H1 (cell line): ENCODE results near the gene PAGE4. TPM values are rescaled to one million over a fixed set of nuclear protein-coding genes. Genes with fewer than 3 reads are reported as not detected.

ENCODE experiments used
- CTCF ChIA-PET: fragments of 300-600 bp; sonication (Branson Sonifier 250); formaldehyde crosslinking; loops from one replicate; lab custom pipeline; 2021; ENCODE audit not compliant: partially characterized antibody; lab: Charles Lee
- POLR2A ChIA-PET: fragments of 300-600 bp; sonication (Branson Sonifier 250); formaldehyde crosslinking; loops from one replicate; lab custom pipeline; 2021; ENCODE audit warnings: inconsistent platforms; ENCODE audit not compliant: partially characterized antibody; lab: Charles Lee
- DNase-seq, 2 experiments: peaks; one replicate each; pipeline versions ENCODE4 v3.0.0 to v3.0.0-alpha.2; 2010 to 2022; ENCODE audit warnings: low spot score in 2 of 2, low read depth in 1 of 2, mixed read lengths in 1 of 2
- FAIRE-seq: peaks from 2 replicates; lab custom pipeline; 2011; peaks lifted over from hg19 to GRCh38; lab: Jason Lieb, UNC
- H2AFZ ChIP-seq: 2 replicates; pipeline ENCODE4 v1.8.1; 2012; ENCODE audit warnings: low read length, inconsistent platforms
- H2AK5ac ChIP-seq: 2 replicates; pipeline ENCODE4 v1.6.1; 2013; ENCODE audit warnings: low read depth, low read length
- H2BK120ac ChIP-seq: replicated peaks from 2 replicates; pipeline ENCODE3; 2013; ENCODE audit warnings: low read depth, low read length, inconsistent platforms
- H2BK12ac ChIP-seq: 2 replicates; pipeline ENCODE4 v1.6.1; 2013; ENCODE audit warnings: low read depth, low read length
- H2BK15ac ChIP-seq: 2 replicates; pipeline ENCODE4 v1.6.1; 2013; ENCODE audit warnings: low read length
- H2BK20ac ChIP-seq: 2 replicates; pipeline ENCODE4 v1.6.1; 2013; ENCODE audit warnings: low read length
- H2BK5ac ChIP-seq: 2 replicates; pipeline ENCODE4 v1.6.1; 2013; ENCODE audit warnings: low read depth, low read length
- H3K14ac ChIP-seq: 2 replicates; pipeline ENCODE4 v1.6.1; 2013; ENCODE audit warnings: inconsistent platforms; ENCODE audit not compliant: insufficient read length
- H3K18ac ChIP-seq: 2 replicates; pipeline ENCODE4 v1.6.1; 2013; ENCODE audit warnings: low read length; ENCODE audit errors: extremely low read depth
- H3K23ac ChIP-seq: 2 replicates; pipeline ENCODE4 v1.6.1; 2013; ENCODE audit warnings: inconsistent platforms; ENCODE audit not compliant: insufficient read length
- H3K23me2 ChIP-seq: 2 replicates; pipeline ENCODE4 v1.6.1; 2013; ENCODE audit warnings: low read depth, low read length
- H3K27ac ChIP-seq: 2 replicates; pipeline ENCODE4 v1.6.1; 2011; ENCODE audit warnings: low read depth, low read length, inconsistent platforms
- H3K27me3 ChIP-seq, 4 experiments: replicated peaks in 1 of 4; 1 replicate in 1 of 4; 2 replicates in 3 of 4; pipeline versions ENCODE4 v1.6.1 to v1.8.1; 2011 to 2013; ENCODE audit warnings: low read length in 3 of 4, mild to moderate bottlenecking in 3 of 4, inconsistent platforms in 2 of 4, mixed read lengths in 2 of 4, moderate library complexity in 1 of 4; ENCODE audit not compliant: control insufficient read depth in 3 of 4, insufficient read depth in 3 of 4; ENCODE audit errors: extremely low read depth in 1 of 4
- H3K36me3 ChIP-seq, 4 experiments: 2 replicates each; pipeline versions ENCODE4 v1.6.1 to v1.8.1; 2011 to 2013; ENCODE audit warnings: mild to moderate bottlenecking in 4 of 4, low read length in 3 of 4, moderate library complexity in 2 of 4, control low read depth in 1 of 4, inconsistent platforms in 1 of 4; ENCODE audit not compliant: insufficient read depth in 4 of 4, control insufficient read depth in 2 of 4
- H3K4ac ChIP-seq: replicated peaks from 2 replicates; pipeline ENCODE3; 2013; ENCODE audit warnings: low read length, low read depth, mixed read lengths, inconsistent platforms; ENCODE audit not compliant: insufficient read length
- H3K4me1 ChIP-seq, 4 experiments: replicated peaks in 1 of 4; 1 replicate in 1 of 4; 2 replicates in 3 of 4; pipeline versions ENCODE4 v1.6.1 to v1.8.1; 2011 to 2013; ENCODE audit warnings: low read length in 3 of 4, inconsistent platforms in 2 of 4, mixed read lengths in 1 of 4; ENCODE audit not compliant: insufficient read depth in 4 of 4, control insufficient read depth in 3 of 4
- H3K4me2 ChIP-seq, 2 experiments: 2 replicates each; pipeline versions ENCODE4 v1.6.1 to v1.8.1; 2011 to 2013; ENCODE audit warnings: low read depth in 2 of 2, low read length in 2 of 2, control low read depth in 1 of 2, inconsistent platforms in 1 of 2, mild to moderate bottlenecking in 1 of 2; ENCODE audit not compliant: insufficient read depth in 1 of 2
- H3K4me3 ChIP-seq, 4 experiments: fragments of 200-600, 300-600 bp in 1 of 4; sonication (generic), shearing (Covaris generic), sonication (Bioruptor Twin) in 1 of 4; 2 replicates each; pipeline versions ENCODE4 v1.5.1 to v1.8.1; 2011 to 2016; ENCODE audit warnings: low read length in 4 of 4, low read depth in 3 of 4, control low read depth in 2 of 4, inconsistent platforms in 2 of 4, mild to moderate bottlenecking in 2 of 4, mixed read lengths in 1 of 4, moderate library complexity in 1 of 4; ENCODE audit not compliant: insufficient read depth in 2 of 4; ENCODE audit errors: extremely low read depth in 1 of 4
- H3K56ac ChIP-seq: replicated peaks from 2 replicates; pipeline ENCODE3; 2013; ENCODE audit warnings: low read depth, mild to moderate bottlenecking, mixed read lengths, low read length, inconsistent platforms; ENCODE audit not compliant: insufficient read length
- H3K79me1 ChIP-seq: 2 replicates; pipeline ENCODE4 v1.6.1; 2013; ENCODE audit warnings: low read depth, low read length, control low read depth
- H3K79me2 ChIP-seq, 2 experiments: 2 replicates each; pipeline versions ENCODE4 v1.6.1 to v1.8.1; 2012 to 2013; ENCODE audit warnings: low read length in 2 of 2, mild to moderate bottlenecking in 2 of 2, inconsistent platforms in 1 of 2; ENCODE audit not compliant: insufficient read depth in 2 of 2, control insufficient read depth in 1 of 2
- H3K9ac ChIP-seq, 4 experiments: replicated peaks in 1 of 4; 1 replicate in 1 of 4; 2 replicates in 3 of 4; pipeline versions ENCODE4 v1.6.1 to v1.8.1; 2011 to 2013; ENCODE audit warnings: low read depth in 3 of 4, low read length in 3 of 4, control low read depth in 2 of 4, mild to moderate bottlenecking in 2 of 4, moderate library complexity in 2 of 4, inconsistent platforms in 1 of 4; ENCODE audit errors: extremely low read depth in 1 of 4
- H3K9me3 ChIP-seq, 2 experiments: 2 replicates each; pipeline versions ENCODE4 v1.6.1 to v1.8.1; 2012 to 2013; ENCODE audit warnings: mild to moderate bottlenecking in 2 of 2, moderate library complexity in 2 of 2, control low read depth in 1 of 2, inconsistent platforms in 1 of 2, low read depth in 1 of 2, low read length in 1 of 2, mixed read lengths in 1 of 2; ENCODE audit not compliant: insufficient read depth in 2 of 2
- H4K20me1 ChIP-seq, 2 experiments: replicated peaks in 1 of 2; 2 replicates each; pipeline versions ENCODE3 to v1.8.1; 2011 to 2013; ENCODE audit warnings: inconsistent platforms in 2 of 2, low read length in 2 of 2, mild to moderate bottlenecking in 1 of 2; ENCODE audit not compliant: insufficient read depth in 2 of 2, control insufficient read depth in 1 of 2
- H4K5ac ChIP-seq: 2 replicates; pipeline ENCODE4 v1.6.1; 2013; ENCODE audit warnings: low read length, low read depth, mixed read lengths, inconsistent platforms; ENCODE audit not compliant: insufficient read length
- H4K8ac ChIP-seq: 2 replicates; pipeline ENCODE4 v1.8.0; 2013; ENCODE audit warnings: mild to moderate bottlenecking, moderate library complexity, low read length, inconsistent platforms; ENCODE audit not compliant: insufficient read depth; ENCODE audit errors: extremely low read depth
- H4K91ac ChIP-seq: replicated peaks from 2 replicates; pipeline ENCODE3; 2013; ENCODE audit warnings: low read length, mixed read lengths, inconsistent platforms; ENCODE audit not compliant: insufficient read length
- CHD1 ChIP-seq: IDR thresholded peaks from 2 replicates; pipeline ENCODE4 v1.6.1; 2012; ENCODE audit warnings: low read depth, low read length, improper control_type of control experiment
- CREB1 ChIP-seq: IDR thresholded peaks from 2 replicates; pipeline ENCODE4 v1.6.1; 2012; ENCODE audit warnings: inconsistent platforms
- E2F6 ChIP-seq: IDR thresholded peaks from 2 replicates; pipeline ENCODE4 v1.6.1; 2012; ENCODE audit warnings: inconsistent platforms
- EZH2 ChIP-seq: fragments of 200-600 bp; sonication (generic); IDR thresholded peaks from 2 replicates; pipeline ENCODE4 v1.7.1; 2012; ENCODE audit warnings: low read depth, mild to moderate bottlenecking, moderate library complexity, low read length, inconsistent platforms; ENCODE audit not compliant: severe bottlenecking
- HDAC6 ChIP-seq: IDR thresholded peaks from one replicate; pipeline ENCODE4 v1.7.1; 2012; ENCODE audit warnings: low read depth, mild to moderate bottlenecking, inconsistent platforms, low read length, moderate library complexity
- MAFK ChIP-seq: IDR thresholded peaks from 2 replicates; pipeline ENCODE4 v1.6.1; 2012; ENCODE audit warnings: low read depth, mild to moderate bottlenecking, improper control_type of control experiment, low read length
- PHF8 ChIP-seq: fragments of 200-600 bp; sonication (generic); conservative IDR thresholded peaks from 2 replicates; pipeline ENCODE4 v1.7.1; 2012; ENCODE audit warnings: low read depth, mild to moderate bottlenecking, inconsistent platforms, low read length, moderate library complexity
- POLR2A ChIP-seq, 2 experiments: IDR thresholded peaks; 1 replicate in 1 of 2; 2 replicates in 1 of 2; pipeline ENCODE4 v1.6.1; 2011; ENCODE audit warnings: low read depth in 2 of 2, low read length in 2 of 2, mild to moderate bottlenecking in 2 of 2; ENCODE audit errors: control extremely low read depth in 1 of 2
- SAP30 ChIP-seq: fragments of 300-600 bp; sonication (generic); IDR thresholded peaks from 2 replicates; pipeline ENCODE4 v1.7.1; 2012; ENCODE audit warnings: low read length, moderate library complexity, mild to moderate bottlenecking, inconsistent platforms; ENCODE audit not compliant: insufficient read depth, insufficient replicate concordance
- SIX5 ChIP-seq: IDR thresholded peaks from 2 replicates; pipeline ENCODE4 v1.6.1; 2011; ENCODE audit warnings: mild to moderate bottlenecking, low read depth, low read length
- TAF1 ChIP-seq: IDR thresholded peaks from 2 replicates; pipeline ENCODE4 v1.6.1; 2011; ENCODE audit warnings: mild to moderate bottlenecking, low read depth, low read length
- TAF7 ChIP-seq: optimal IDR thresholded peaks from 2 replicates; pipeline ENCODE3; 2011; ENCODE audit warnings: low read depth, mild to moderate bottlenecking, inconsistent platforms, low read length, moderate library complexity, borderline replicate concordance
- TEAD4 ChIP-seq: IDR thresholded peaks from 2 replicates; pipeline ENCODE4 v1.6.1; 2012; ENCODE audit warnings: low read depth, low read length, inconsistent platforms, mixed read lengths
- WGBS, 2 experiments: shearing (Covaris generic) in 1 of 2; methylation state at CpG; one replicate each; pipeline versions ENCODE4 v1.1.6 to v1.1.7; 2013 to 2015; ENCODE audit warnings: low lambda C conversion rate in 2 of 2, mixed read lengths in 2 of 2, inconsistent platforms in 1 of 2, low coverage in 1 of 2, missing lambda C conversion rate in 1 of 2; ENCODE audit not compliant: insufficient replicate concordance in 2 of 2, insufficient coverage in 1 of 2, insufficient read length in 1 of 2; ENCODE audit errors: extremely low coverage in 1 of 2, missing lambda C conversion rate in 1 of 2; 5-methylcytosine and 5-hydroxymethylcytosine counted together
- long read RNA-seq, 2 experiments: library from RNA in 1 of 2; library from capped mRNA in 1 of 2; stranded (forward); transcript quantifications; one replicate each; pipeline ENCODE4 v2.0.0, GENCODE V29; 2021; ENCODE audit warnings: inconsistent platforms in 1 of 2
- polyA minus RNA-seq, 3 experiments: library from RNA; depleted of rRNA, polyadenylated mRNA; stranded (reverse); fragments of >200 nt; gene quantifications; 1 replicate in 2 of 3; 2 replicates in 1 of 3; pipeline ENCODE4 v1.2.3, GENCODE V29; 2011
- polyA plus RNA-seq, 7 experiments: library from polyadenylated mRNA; depleted of rRNA in 3 of 7; stranded (reverse) in 5 of 7; unstranded in 2 of 7; fragments of >200 nt in 5 of 7; fragments of 200-250 nt in 2 of 7; gene quantifications; 1 replicate in 5 of 7; 2 replicates in 1 of 7; 4 replicates in 1 of 7; pipeline versions ENCODE4 v1.2.1 to v1.2.3, GENCODE V29; 2011 to 2013; ENCODE audit warnings: missing spikeins in 2 of 7, mixed read lengths in 2 of 7
- total RNA-seq: library from RNA; stranded (reverse); fragmentation: NEBNext Ultra II Directional; extraction: Animal tissue kit (Norgen Biotek cat#: 25700); gene quantifications from 2 replicates; pipeline ENCODE4 v1.2.1, GENCODE V29; 2021

Gene PAGE4
- total RNA-seq (not detected in 2 replicates), polyA plus RNA-seq (2011; rRNA removed) (0.50 and 0.53 TPM in 2 replicates), polyA minus RNA-seq (2011; rRNA and poly(A)+ RNA removed) (1.2 TPM in 1 of 2 replicates, not detected in the other)
- 0.71 TPM for polyA plus RNA-seq (2011; cell fraction: cytosol; rRNA removed)
- polyA plus RNA-seq (2011; cell fraction: nucleus; rRNA removed), result not detected
- polyA plus RNA-seq (2012, experiment 1 of 2), result 0.56 to 0.80 TPM (median 0.60 TPM) in 3 of 4 replicates, not detected in the other
- polyA plus RNA-seq (2012, experiment 2 of 2), result not detected
- 1.5 TPM for polyA plus RNA-seq (2013, experiment 1 of 2)
- polyA plus RNA-seq (2013, experiment 2 of 2), result 1.9 TPM
- not detected for polyA minus RNA-seq (2011; cell fraction: cytosol; rRNA and poly(A)+ RNA removed)
- polyA minus RNA-seq (2011; cell fraction: nucleus; rRNA and poly(A)+ RNA removed), result not detected
- long read RNA-seq, experiment 1, result 0 reads
- long read RNA-seq, experiment 2, result 0 reads

- ChIA-PET POLR2A (no interaction called here), CTCF (interaction anchor here (1.0 to 5.0 kb wide), 2 partner anchors 10 to 74 kb away, joined by 3 to 32 read pairs; no protein-coding TSS in a partner anchor)
- H3K79me2 ChIP-seq, result no peaks in the 10 kb centered on the region
- H3K79me1 ChIP-seq, result no peaks in the 10 kb centered on the region
- no peak within 1 kb of the TSS for H3K27ac ChIP-seq
- H2BK120ac ChIP-seq, result no peak within 1 kb of the TSS
- H3K9me3 ChIP-seq, result no peaks in the 10 kb centered on the region
- no peak within 1 kb of the TSS for H2BK5ac ChIP-seq
- H3K56ac ChIP-seq, result no peak within 1 kb of the TSS
- no peaks in the 10 kb centered on the region for H3K23me2 ChIP-seq
- no peak within 1 kb of the TSS for H2AK5ac ChIP-seq
- H4K20me1 ChIP-seq, result no peaks in the 10 kb centered on the region
- no peak within 1 kb of the TSS for H3K4me3 ChIP-seq
- H3K36me3 ChIP-seq, result no peaks in the 10 kb centered on the region
- no peak for FAIRE-seq
- H3K4me2 ChIP-seq, result no peak within 1 kb of the TSS
- H2BK20ac ChIP-seq, result no peak within 1 kb of the TSS
- no peak within 1 kb of the TSS for H4K8ac ChIP-seq
- no peaks in the 10 kb centered on the region for H3K4me1 ChIP-seq
- no peak within 1 kb of the TSS for H3K14ac ChIP-seq
- H3K18ac ChIP-seq, result no peak within 1 kb of the TSS
- H2BK12ac ChIP-seq, result no peak within 1 kb of the TSS
- H3K27me3 ChIP-seq, result no peaks in the 10 kb centered on the region
- H2BK15ac ChIP-seq, result no peak within 1 kb of the TSS
- no peak for DNase-seq
- no peak within 1 kb of the TSS for H3K9ac ChIP-seq
- WGBS, 2 experiments, result 77% methylated on average over 4 of the region's 8 CpGs; no CpG with 5 or more reads in 1 of the 2 experiments
- H3K4ac ChIP-seq, result no peak within 1 kb of the TSS
- H4K91ac ChIP-seq, result no peak within 1 kb of the TSS
- no peak within 1 kb of the TSS for H2AFZ ChIP-seq
- no peak within 1 kb of the TSS for H4K5ac ChIP-seq
- no peak within 1 kb of the TSS for H3K23ac ChIP-seq
- no peak for TF ChIP-seq SIX5
- no peak for TF ChIP-seq PHF8
- TF ChIP-seq EZH2, result no peak
- no peak for TF ChIP-seq TEAD4
- TF ChIP-seq SAP30, result no peak
- TF ChIP-seq MAFK, result no peak
- peak; percentile 75 for TF ChIP-seq E2F6
- no peak for TF ChIP-seq HDAC6
- no peak for TF ChIP-seq CREB1
- TF ChIP-seq TAF1, result no peak
- TF ChIP-seq CHD1, result no peak
- TF ChIP-seq POLR2A (IDR thresholded peaks at IDR 0.05; ENCODE audit: control extremely low read depth in 1 of 2, low read depth in 2 of 2, low read length in 2 of 2), result no peak
- TF ChIP-seq TAF7, result no peak
Observed at GRCh38 chrX:49829016-49829415, at the start of gene PAGE4. Gene PAGE4 (plus strand): TSS chrX:49829303. CDS start chrX:49830429, 1,126 bp downstream.
